Stimulated activated CD4-positive, alpha-beta T cell treated with anti-CD3 and anti-CD28 coated beads, Interleukin-15, amount 100 ng/mL, for 48 hours (primary cell): ENCODE data around the gene ZSCAN21.

Source experiments
- DNase-seq, 2 donors: peaks; one replicate each; pipeline ENCODE4 v3.0.0-alpha.2; 2020; ENCODE audit warnings: low read depth in 2 of 2

Gene ZSCAN21

GRCh38 chr7:100100420-100101015 lies 50.9 kb downstream of the ZSCAN21 start:
- peak; percentile 72 to 81 for DNase-seq

- DNase-seq, result peak; percentile 97 to 98
Observed at GRCh38 chr7:100101016-100101862, 51.7 kb downstream of the ZSCAN21 start, which contains the start of the genes AP4M1 and MCM7. TSS of gene AP4M1 (plus strand) at chr7:100101643. CDS start at chr7:100101715, 72 bp downstream. TSS of gene MCM7 (minus strand) at chr7:100101397. CDS start at chr7:100101294, 103 bp downstream.

GRCh38 chr7:100102950-100103840 lies 53.6 kb downstream of the ZSCAN21 start:
- no peak for DNase-seq

GRCh38 chr7:100105534-100105933 lies 56.0 kb downstream of the ZSCAN21 start:
- DNase-seq, result no peak

- no peak for DNase-seq
Observed at GRCh38 chr7:100106633-100107032, 57.1 kb downstream of the ZSCAN21 start.

GRCh38 chr7:100107125-100107737 lies 57.7 kb downstream of the ZSCAN21 start:
- DNase-seq, result no peak

- DNase-seq, result no peak
Observed at GRCh38 chr7:100107890-100108289, 58.3 kb downstream of the ZSCAN21 start.

GRCh38 chr7:100109521-100110163 lies 60.1 kb downstream of the ZSCAN21 start:
- DNase-seq, result no peak

GRCh38 chr7:100111156-100111555 lies 61.6 kb downstream of the ZSCAN21 start:
- no peak for DNase-seq

GRCh38 chr7:100111914-100112313 lies 62.3 kb downstream of the ZSCAN21 start:
- DNase-seq, result no peak
